ENCODE measurements around the gene MAD2L1BP.
"Not testable (repeated sequence)": the region's sequence is repeated elsewhere in the genome, so short reads cannot be mapped to it uniquely, and the experiment has no call there.

- TF ChIP-seq CTCF, POLR2A (IDR thresholded peaks at IDR 0.05): not testable (repeated sequence)
Observed at GRCh38 chr6:43633002-43633401, 2.6 kb upstream of the MAD2L1BP start.
